ENCODE measurements around the gene EDC4.

Gene EDC4

DNA sequence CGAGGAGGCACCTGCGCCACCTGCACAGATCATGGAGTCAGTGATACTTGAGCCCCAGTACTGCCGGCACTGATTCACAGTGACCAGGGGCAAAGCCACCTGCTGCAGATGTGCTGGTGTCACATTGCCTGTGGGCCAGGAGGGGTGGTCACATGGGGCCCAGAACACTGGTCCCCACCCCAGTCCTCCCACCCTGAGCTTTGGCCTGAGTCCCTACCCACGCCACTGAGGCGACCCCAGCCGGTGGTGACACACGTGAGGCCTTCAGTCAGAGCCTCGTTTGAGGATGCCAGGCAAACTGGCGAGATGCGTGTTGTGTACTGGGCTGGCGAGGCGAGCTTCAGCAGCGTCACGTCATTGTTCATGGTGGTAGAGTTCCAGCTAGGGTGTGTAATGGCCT is 57.3 kb downstream of the EDC4 start:
- in situ Hi-C loops (cut with MboI; ENCODE audit: low sequenced_read_pairs) = loop anchor here (10.0 kb wide), 1 partner anchor 45 kb away; the partner anchor contains the start of gene NRN1L

DNA sequence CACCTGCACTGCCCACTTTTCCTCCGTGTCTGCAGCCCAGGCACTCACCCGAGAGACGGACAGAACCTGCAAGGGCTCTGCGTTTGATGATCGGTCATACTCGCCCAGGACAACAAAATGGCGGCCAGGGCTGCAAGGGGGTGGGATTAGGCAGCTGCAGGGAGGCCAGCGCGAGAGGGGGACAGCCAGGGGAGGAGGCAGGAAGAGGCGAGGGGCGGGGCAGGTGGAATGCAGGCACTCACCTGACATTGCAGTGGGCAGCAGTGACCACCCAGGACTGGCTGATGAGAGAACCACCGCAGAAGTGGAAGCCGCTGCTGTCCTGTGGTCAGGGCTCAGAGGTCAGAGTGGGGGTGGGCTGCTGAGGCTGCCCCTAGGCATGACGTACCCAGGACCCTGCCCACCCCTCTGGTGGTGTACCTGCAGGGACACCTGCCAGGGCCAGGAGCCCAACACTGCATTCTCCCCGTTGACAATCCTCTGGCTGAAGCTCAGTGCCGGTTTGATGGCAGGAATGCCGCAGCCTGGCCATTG is 57.9 kb downstream of the EDC4 start:
- in situ Hi-C loops (cut with MboI; ENCODE audit: low sequenced_read_pairs) = loop anchor here (10.0 kb wide), 1 partner anchor 46 kb away; the partner anchor contains the start of gene NRN1L
